A673 (cell line): ENCODE results near the gene BCAT1.

Experiments
- EZH2 ChIP-seq: fragments of 200-600 bp; sonication (generic); IDR thresholded peaks from 2 replicates; pipeline ENCODE4 v1.6.1; 2017; ENCODE audit warnings: borderline replicate concordance, low read depth, mild to moderate bottlenecking, mixed read lengths, antibody characterized with exemption, low read length; ENCODE audit not compliant: poor library complexity, severe bottlenecking
- TF ChIP-seq, protein P1 (sequence below): fragments of 300-800, 200-600 bp; sonication (generic); conservative IDR thresholded peaks from 2 replicates; pipeline ENCODE4 v1.5.1; 2017; ENCODE audit warnings: low read depth, mild to moderate bottlenecking, antibody characterized with exemption, low read length, moderate library complexity, mixed read lengths

DNA sequence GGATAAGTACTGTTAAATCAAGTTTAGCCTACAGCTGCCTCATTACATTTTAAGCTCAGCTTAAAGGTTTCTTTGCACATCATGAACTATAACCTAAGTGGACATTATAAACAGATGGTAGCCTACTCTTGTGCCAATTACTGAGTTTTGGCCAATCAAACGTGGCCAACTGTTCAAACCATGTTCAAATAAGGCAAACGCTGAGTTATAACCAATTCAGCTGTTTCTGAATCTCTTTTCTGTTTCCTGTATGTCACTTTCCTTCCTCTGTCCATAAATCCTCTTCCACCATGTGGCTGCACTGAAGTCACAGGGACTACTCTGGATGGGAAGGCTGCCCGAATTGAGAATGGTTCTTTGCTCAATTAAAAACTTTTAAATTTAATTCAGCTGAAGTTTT lies 98.4 kb downstream of the BCAT1 start:
- TF ChIP-seq, protein P1, sequence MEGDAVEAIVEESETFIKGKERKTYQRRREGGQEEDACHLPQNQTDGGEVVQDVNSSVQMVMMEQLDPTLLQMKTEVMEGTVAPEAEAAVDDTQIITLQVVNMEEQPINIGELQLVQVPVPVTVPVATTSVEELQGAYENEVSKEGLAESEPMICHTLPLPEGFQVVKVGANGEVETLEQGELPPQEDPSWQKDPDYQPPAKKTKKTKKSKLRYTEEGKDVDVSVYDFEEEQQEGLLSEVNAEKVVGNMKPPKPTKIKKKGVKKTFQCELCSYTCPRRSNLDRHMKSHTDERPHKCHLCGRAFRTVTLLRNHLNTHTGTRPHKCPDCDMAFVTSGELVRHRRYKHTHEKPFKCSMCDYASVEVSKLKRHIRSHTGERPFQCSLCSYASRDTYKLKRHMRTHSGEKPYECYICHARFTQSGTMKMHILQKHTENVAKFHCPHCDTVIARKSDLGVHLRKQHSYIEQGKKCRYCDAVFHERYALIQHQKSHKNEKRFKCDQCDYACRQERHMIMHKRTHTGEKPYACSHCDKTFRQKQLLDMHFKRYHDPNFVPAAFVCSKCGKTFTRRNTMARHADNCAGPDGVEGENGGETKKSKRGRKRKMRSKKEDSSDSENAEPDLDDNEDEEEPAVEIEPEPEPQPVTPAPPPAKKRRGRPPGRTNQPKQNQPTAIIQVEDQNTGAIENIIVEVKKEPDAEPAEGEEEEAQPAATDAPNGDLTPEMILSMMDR, result no peak
- TF ChIP-seq EZH2, result no peak
